H1 (cell line): Measurements from ENCODE around the gene RARB. TPM values are rescaled to one million over a fixed set of nuclear protein-coding genes. Genes with fewer than 3 reads are reported as not detected.

ENCODE experiments used
- CTCF ChIA-PET: fragments of 300-600 bp; sonication (Branson Sonifier 250); formaldehyde crosslinking; loops from one replicate; lab custom pipeline; 2021; ENCODE audit not compliant: partially characterized antibody; lab: Charles Lee
- POLR2A ChIA-PET: fragments of 300-600 bp; sonication (Branson Sonifier 250); formaldehyde crosslinking; loops from one replicate; lab custom pipeline; 2021; ENCODE audit warnings: inconsistent platforms; ENCODE audit not compliant: partially characterized antibody; lab: Charles Lee
- DNase-seq, 2 experiments: peaks; one replicate each; pipeline versions ENCODE4 v3.0.0 to v3.0.0-alpha.2; 2010 to 2022; ENCODE audit warnings: low spot score in 2 of 2, low read depth in 1 of 2, mixed read lengths in 1 of 2
- FAIRE-seq: peaks from 2 replicates; lab custom pipeline; 2011; peaks lifted over from hg19 to GRCh38; lab: Jason Lieb, UNC
- H2AFZ ChIP-seq: 2 replicates; pipeline ENCODE4 v1.8.1; 2012; ENCODE audit warnings: low read length, inconsistent platforms
- H2AK5ac ChIP-seq: 2 replicates; pipeline ENCODE4 v1.6.1; 2013; ENCODE audit warnings: low read depth, low read length
- H2BK120ac ChIP-seq: replicated peaks from 2 replicates; pipeline ENCODE3; 2013; ENCODE audit warnings: low read depth, low read length, inconsistent platforms
- H2BK12ac ChIP-seq: 2 replicates; pipeline ENCODE4 v1.6.1; 2013; ENCODE audit warnings: low read depth, low read length
- H2BK15ac ChIP-seq: 2 replicates; pipeline ENCODE4 v1.6.1; 2013; ENCODE audit warnings: low read length
- H2BK20ac ChIP-seq: 2 replicates; pipeline ENCODE4 v1.6.1; 2013; ENCODE audit warnings: low read length
- H2BK5ac ChIP-seq: 2 replicates; pipeline ENCODE4 v1.6.1; 2013; ENCODE audit warnings: low read depth, low read length
- H3K14ac ChIP-seq: 2 replicates; pipeline ENCODE4 v1.6.1; 2013; ENCODE audit warnings: inconsistent platforms; ENCODE audit not compliant: insufficient read length
- H3K18ac ChIP-seq: 2 replicates; pipeline ENCODE4 v1.6.1; 2013; ENCODE audit warnings: low read length; ENCODE audit errors: extremely low read depth
- H3K23ac ChIP-seq: 2 replicates; pipeline ENCODE4 v1.6.1; 2013; ENCODE audit warnings: inconsistent platforms; ENCODE audit not compliant: insufficient read length
- H3K23me2 ChIP-seq: 2 replicates; pipeline ENCODE4 v1.6.1; 2013; ENCODE audit warnings: low read depth, low read length
- H3K27ac ChIP-seq: 2 replicates; pipeline ENCODE4 v1.6.1; 2011; ENCODE audit warnings: low read depth, low read length, inconsistent platforms
- H3K27me3 ChIP-seq, 4 experiments: replicated peaks in 1 of 4; 1 replicate in 1 of 4; 2 replicates in 3 of 4; pipeline versions ENCODE4 v1.6.1 to v1.8.1; 2011 to 2013; ENCODE audit warnings: low read length in 3 of 4, mild to moderate bottlenecking in 3 of 4, inconsistent platforms in 2 of 4, mixed read lengths in 2 of 4, moderate library complexity in 1 of 4; ENCODE audit not compliant: control insufficient read depth in 3 of 4, insufficient read depth in 3 of 4; ENCODE audit errors: extremely low read depth in 1 of 4
- H3K36me3 ChIP-seq, 4 experiments: 2 replicates each; pipeline versions ENCODE4 v1.6.1 to v1.8.1; 2011 to 2013; ENCODE audit warnings: mild to moderate bottlenecking in 4 of 4, low read length in 3 of 4, moderate library complexity in 2 of 4, control low read depth in 1 of 4, inconsistent platforms in 1 of 4; ENCODE audit not compliant: insufficient read depth in 4 of 4, control insufficient read depth in 2 of 4
- H3K4ac ChIP-seq: replicated peaks from 2 replicates; pipeline ENCODE3; 2013; ENCODE audit warnings: low read length, low read depth, mixed read lengths, inconsistent platforms; ENCODE audit not compliant: insufficient read length
- H3K4me1 ChIP-seq, 4 experiments: replicated peaks in 1 of 4; 1 replicate in 1 of 4; 2 replicates in 3 of 4; pipeline versions ENCODE4 v1.6.1 to v1.8.1; 2011 to 2013; ENCODE audit warnings: low read length in 3 of 4, inconsistent platforms in 2 of 4, mixed read lengths in 1 of 4; ENCODE audit not compliant: insufficient read depth in 4 of 4, control insufficient read depth in 3 of 4
- H3K4me2 ChIP-seq, 2 experiments: 2 replicates each; pipeline versions ENCODE4 v1.6.1 to v1.8.1; 2011 to 2013; ENCODE audit warnings: low read depth in 2 of 2, low read length in 2 of 2, control low read depth in 1 of 2, inconsistent platforms in 1 of 2, mild to moderate bottlenecking in 1 of 2; ENCODE audit not compliant: insufficient read depth in 1 of 2
- H3K4me3 ChIP-seq, 4 experiments: fragments of 200-600, 300-600 bp in 1 of 4; sonication (generic), shearing (Covaris generic), sonication (Bioruptor Twin) in 1 of 4; 2 replicates each; pipeline versions ENCODE4 v1.5.1 to v1.8.1; 2011 to 2016; ENCODE audit warnings: low read length in 4 of 4, low read depth in 3 of 4, control low read depth in 2 of 4, inconsistent platforms in 2 of 4, mild to moderate bottlenecking in 2 of 4, mixed read lengths in 1 of 4, moderate library complexity in 1 of 4; ENCODE audit not compliant: insufficient read depth in 2 of 4; ENCODE audit errors: extremely low read depth in 1 of 4
- H3K56ac ChIP-seq: replicated peaks from 2 replicates; pipeline ENCODE3; 2013; ENCODE audit warnings: low read depth, mild to moderate bottlenecking, mixed read lengths, low read length, inconsistent platforms; ENCODE audit not compliant: insufficient read length
- H3K79me1 ChIP-seq: 2 replicates; pipeline ENCODE4 v1.6.1; 2013; ENCODE audit warnings: low read depth, low read length, control low read depth
- H3K79me2 ChIP-seq, 2 experiments: 2 replicates each; pipeline versions ENCODE4 v1.6.1 to v1.8.1; 2012 to 2013; ENCODE audit warnings: low read length in 2 of 2, mild to moderate bottlenecking in 2 of 2, inconsistent platforms in 1 of 2; ENCODE audit not compliant: insufficient read depth in 2 of 2, control insufficient read depth in 1 of 2
- H3K9ac ChIP-seq, 4 experiments: replicated peaks in 1 of 4; 1 replicate in 1 of 4; 2 replicates in 3 of 4; pipeline versions ENCODE4 v1.6.1 to v1.8.1; 2011 to 2013; ENCODE audit warnings: low read depth in 3 of 4, low read length in 3 of 4, control low read depth in 2 of 4, mild to moderate bottlenecking in 2 of 4, moderate library complexity in 2 of 4, inconsistent platforms in 1 of 4; ENCODE audit errors: extremely low read depth in 1 of 4
- H3K9me3 ChIP-seq, 2 experiments: 2 replicates each; pipeline versions ENCODE4 v1.6.1 to v1.8.1; 2012 to 2013; ENCODE audit warnings: mild to moderate bottlenecking in 2 of 2, moderate library complexity in 2 of 2, control low read depth in 1 of 2, inconsistent platforms in 1 of 2, low read depth in 1 of 2, low read length in 1 of 2, mixed read lengths in 1 of 2; ENCODE audit not compliant: insufficient read depth in 2 of 2
- H4K20me1 ChIP-seq, 2 experiments: replicated peaks in 1 of 2; 2 replicates each; pipeline versions ENCODE3 to v1.8.1; 2011 to 2013; ENCODE audit warnings: inconsistent platforms in 2 of 2, low read length in 2 of 2, mild to moderate bottlenecking in 1 of 2; ENCODE audit not compliant: insufficient read depth in 2 of 2, control insufficient read depth in 1 of 2
- H4K5ac ChIP-seq: 2 replicates; pipeline ENCODE4 v1.6.1; 2013; ENCODE audit warnings: low read length, low read depth, mixed read lengths, inconsistent platforms; ENCODE audit not compliant: insufficient read length
- H4K8ac ChIP-seq: 2 replicates; pipeline ENCODE4 v1.8.0; 2013; ENCODE audit warnings: mild to moderate bottlenecking, moderate library complexity, low read length, inconsistent platforms; ENCODE audit not compliant: insufficient read depth; ENCODE audit errors: extremely low read depth
- H4K91ac ChIP-seq: replicated peaks from 2 replicates; pipeline ENCODE3; 2013; ENCODE audit warnings: low read length, mixed read lengths, inconsistent platforms; ENCODE audit not compliant: insufficient read length
- BCL11A ChIP-seq, 2 experiments: IDR thresholded peaks; one replicate each; pipeline ENCODE4 v1.6.1; 2011; ENCODE audit warnings: low read depth in 2 of 2, low read length in 2 of 2, mild to moderate bottlenecking in 2 of 2
- EZH2 ChIP-seq: fragments of 200-600 bp; sonication (generic); IDR thresholded peaks from 2 replicates; pipeline ENCODE4 v1.7.1; 2012; ENCODE audit warnings: low read depth, mild to moderate bottlenecking, moderate library complexity, low read length, inconsistent platforms; ENCODE audit not compliant: severe bottlenecking
- KDM1A ChIP-seq: fragments of 200-600, 300-600 bp; sonication (generic); IDR thresholded peaks from 2 replicates; pipeline ENCODE4 v1.7.1; 2016; ENCODE audit warnings: mild to moderate bottlenecking, low read length, borderline replicate concordance
- KDM5A ChIP-seq: fragments of 200-600 bp; IDR thresholded peaks from 2 replicates; pipeline ENCODE4 v1.7.1; 2012; ENCODE audit warnings: mild to moderate bottlenecking, low read length, inconsistent platforms, mixed read lengths
- MAFK ChIP-seq: IDR thresholded peaks from 2 replicates; pipeline ENCODE4 v1.6.1; 2012; ENCODE audit warnings: low read depth, mild to moderate bottlenecking, improper control_type of control experiment, low read length
- NRF1 ChIP-seq: IDR thresholded peaks from 2 replicates; pipeline ENCODE4 v1.6.1; 2011; ENCODE audit warnings: mild to moderate bottlenecking, low read depth, low read length, improper control_type of control experiment
- POLR2A ChIP-seq, 2 experiments: IDR thresholded peaks; 1 replicate in 1 of 2; 2 replicates in 1 of 2; pipeline ENCODE4 v1.6.1; 2011; ENCODE audit warnings: low read depth in 2 of 2, low read length in 2 of 2, mild to moderate bottlenecking in 2 of 2; ENCODE audit errors: control extremely low read depth in 1 of 2
- SP1 ChIP-seq: IDR thresholded peaks from 2 replicates; pipeline ENCODE4 v1.6.1; 2011; ENCODE audit warnings: low read depth, low read length
- YY1 ChIP-seq: IDR thresholded peaks from 2 replicates; pipeline ENCODE4 v1.6.1; 2011; ENCODE audit warnings: low read depth, mild to moderate bottlenecking, low read length
- polyA plus RNA-seq, 7 experiments: library from polyadenylated mRNA; depleted of rRNA in 3 of 7; stranded (reverse) in 5 of 7; unstranded in 2 of 7; fragments of >200 nt in 5 of 7; fragments of 200-250 nt in 2 of 7; gene quantifications; 1 replicate in 5 of 7; 2 replicates in 1 of 7; 4 replicates in 1 of 7; pipeline versions ENCODE4 v1.2.1 to v1.2.3, GENCODE V29; 2011 to 2013; ENCODE audit warnings: missing spikeins in 2 of 7, mixed read lengths in 2 of 7
- total RNA-seq: library from RNA; stranded (reverse); fragmentation: NEBNext Ultra II Directional; extraction: Animal tissue kit (Norgen Biotek cat#: 25700); gene quantifications from 2 replicates; pipeline ENCODE4 v1.2.1, GENCODE V29; 2021
- TF ChIP-seq, protein P1 (sequence below): IDR thresholded peaks from 2 replicates; pipeline ENCODE4 v1.6.1; 2012; ENCODE audit warnings: low read length, inconsistent platforms

RARB gene
- total and polyA plus RNA-seq, 2 of the 8 experiments (the other 6 are each of a cell fraction or from before 2014, with no cell fraction given) = 0.15 to 0.22 TPM

GRCh38 chr3:25515171-25515570 lies 87.1 kb downstream of the RARB start:
- Histone ChIP-seq H3K4me2 (no peak overlapping the region), H3K9ac (no peak overlapping the region), H3K56ac (no peak overlapping the region), H3K4me3 (no peak overlapping the region), H2BK15ac (no peak overlapping the region), H3K79me2 (no peaks in the 10 kb centered on the region), H4K91ac (no peak overlapping the region), H3K14ac (no peak overlapping the region), H2BK5ac (no peak overlapping the region), H3K27ac (no peak overlapping the region), H3K36me3 (no peaks in the 10 kb centered on the region), H3K18ac (no peak overlapping the region), H3K4ac (no peak overlapping the region), H3K4me1 (peaks cover 0 to 4% (median 2%) of the 10 kb centered on the region in 4 experiments; a peak in 2 of 7 replicates), H2BK12ac (no peak overlapping the region), H3K79me1 (no peaks in the 10 kb centered on the region), H4K8ac (no peak overlapping the region), H3K27me3 (no peaks in the 10 kb centered on the region), H4K5ac (no peak overlapping the region), H2AK5ac (no peak overlapping the region), H3K23ac (no peak overlapping the region), H2BK120ac (no peak overlapping the region), H4K20me1 (no peaks in the 10 kb centered on the region), H2BK20ac (no peak overlapping the region), H3K23me2 (no peaks in the 10 kb centered on the region), H3K9me3 (no peaks in the 10 kb centered on the region), H2AFZ (no peak overlapping the region)
- ChIA-PET CTCF (no interaction called here), POLR2A (no interaction called here)
- FAIRE-seq (no peak), DNase-seq (no peak)
- TF ChIP-seq SP1 = no peak
- TF ChIP-seq MAFK = no peak
- TF ChIP-seq BCL11A (IDR thresholded peaks at IDR 0.05; ENCODE audit: low read depth in 2 of 2, low read length in 2 of 2) = no peak
- no peak for TF ChIP-seq POLR2A (IDR thresholded peaks at IDR 0.05; ENCODE audit: control extremely low read depth in 1 of 2, low read depth in 2 of 2, low read length in 2 of 2)
- TF ChIP-seq, protein P1, sequence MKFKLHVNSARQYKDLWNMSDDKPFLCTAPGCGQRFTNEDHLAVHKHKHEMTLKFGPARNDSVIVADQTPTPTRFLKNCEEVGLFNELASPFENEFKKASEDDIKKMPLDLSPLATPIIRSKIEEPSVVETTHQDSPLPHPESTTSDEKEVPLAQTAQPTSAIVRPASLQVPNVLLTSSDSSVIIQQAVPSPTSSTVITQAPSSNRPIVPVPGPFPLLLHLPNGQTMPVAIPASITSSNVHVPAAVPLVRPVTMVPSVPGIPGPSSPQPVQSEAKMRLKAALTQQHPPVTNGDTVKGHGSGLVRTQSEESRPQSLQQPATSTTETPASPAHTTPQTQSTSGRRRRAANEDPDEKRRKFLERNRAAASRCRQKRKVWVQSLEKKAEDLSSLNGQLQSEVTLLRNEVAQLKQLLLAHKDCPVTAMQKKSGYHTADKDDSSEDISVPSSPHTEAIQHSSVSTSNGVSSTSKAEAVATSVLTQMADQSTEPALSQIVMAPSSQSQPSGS = no peak
- TF ChIP-seq KDM1A = no peak
- TF ChIP-seq YY1 = no peak
- TF ChIP-seq NRF1 = no peak
- no peak for TF ChIP-seq KDM5A
- TF ChIP-seq EZH2 = no peak
